ENCODE results near the gene TEK.

DNA sequence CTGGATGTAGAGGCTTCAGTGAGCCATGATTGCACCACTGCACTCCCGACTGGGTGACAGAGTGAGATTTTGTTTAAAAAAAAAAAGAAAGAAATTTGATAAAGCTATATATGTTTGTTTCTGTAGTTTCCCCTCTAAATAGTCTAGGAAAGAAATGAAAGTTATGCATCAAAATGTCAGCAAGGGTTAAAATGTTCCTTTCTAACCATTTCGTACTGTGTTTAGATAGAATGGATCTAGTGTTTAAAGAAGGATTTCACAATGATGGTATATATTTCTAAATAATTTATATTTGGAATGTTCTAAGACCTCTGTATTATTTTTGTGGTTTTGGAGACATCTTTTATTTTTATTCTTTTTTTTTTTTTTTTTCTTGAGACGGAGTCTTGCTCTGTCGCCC is 22.7 kb downstream of the TEK start:
- TF ChIP-seq CTCF (IDR thresholded peaks at IDR 0.05) (no peak), POLR2AphosphoS5 (IDR thresholded peaks at IDR 0.05) (no peak)

Measured in stomach (tissue), 4 donors.